Effector memory CD4-positive, alpha-beta T cell (primary cell): ENCODE measurements around the gene CHST11.

Experiments
- DNase-seq, 3 donors: peaks; one replicate each; pipeline ENCODE4 v3.0.0-alpha.2; 2020
- H3K27ac ChIP-seq: 2 replicates; pipeline ENCODE4 v1.7.0; 2013; ENCODE audit warnings: mild to moderate bottlenecking, low read length, moderate library complexity; ENCODE audit not compliant: insufficient read depth, poor library complexity, severe bottlenecking
- H3K27me3 ChIP-seq: replicated peaks from 2 replicates; pipeline ENCODE4 v1.7.0; 2013; ENCODE audit warnings: mild to moderate bottlenecking, low read length; ENCODE audit not compliant: insufficient read depth, control insufficient read depth, poor library complexity, severe bottlenecking
- H3K36me3 ChIP-seq: 2 replicates; pipeline ENCODE4 v1.7.0; 2013; ENCODE audit warnings: mild to moderate bottlenecking, low read length, moderate library complexity; ENCODE audit not compliant: control insufficient read depth, insufficient read depth
- H3K4me1 ChIP-seq: 2 replicates; pipeline ENCODE4 v1.7.0; 2013; ENCODE audit warnings: low read length, mild to moderate bottlenecking; ENCODE audit not compliant: control insufficient read depth, insufficient read depth, poor library complexity, severe bottlenecking
- H3K4me3 ChIP-seq: 2 replicates; pipeline ENCODE4 v1.7.0; 2013; ENCODE audit warnings: low read length, low read depth, mild to moderate bottlenecking; ENCODE audit not compliant: insufficient read depth, poor library complexity, severe bottlenecking
- H3K9me3 ChIP-seq: 2 replicates; pipeline ENCODE4 v1.7.0; 2013; ENCODE audit warnings: mild to moderate bottlenecking, low read length, moderate library complexity; ENCODE audit not compliant: control insufficient read depth
- total RNA-seq, 3 donors: gene quantifications; one replicate each; lab custom pipeline; 2026; lab: John Stamatoyannopoulos, UW

The CHST11 gene
- total RNA-seq, result 94.5 to 113 (median 112) reads per million in 3 donors

DNA sequence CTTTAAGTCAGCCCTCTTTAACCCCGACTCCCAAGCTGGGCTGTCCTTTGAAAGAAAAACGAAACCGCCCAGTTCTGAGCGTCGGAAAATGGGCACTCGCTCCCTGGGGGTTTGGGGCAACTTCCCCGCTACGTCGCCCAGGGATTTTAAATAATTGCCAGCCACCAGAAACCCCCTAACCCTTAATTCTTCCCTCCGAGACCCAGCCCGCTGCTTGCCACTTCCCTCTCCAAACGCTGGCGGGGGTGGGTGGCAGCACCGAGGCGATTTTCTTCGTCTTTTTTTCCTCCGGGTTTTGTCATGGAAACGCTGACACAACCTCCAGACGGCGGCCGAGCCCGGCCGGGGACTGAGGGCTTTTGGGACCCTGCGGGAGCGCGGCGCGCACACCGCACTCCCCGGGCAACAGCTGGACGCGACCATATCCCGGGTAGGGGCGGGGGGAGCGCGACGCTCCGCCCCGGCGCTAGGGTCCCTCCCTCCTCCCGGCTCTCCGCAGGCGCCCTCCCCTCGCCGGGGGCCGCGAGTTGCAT lies at the start of gene CHST11:
CHST11 (plus strand) TSS at position 532 of the 533 bp plus-strand sequence.
- Histone ChIP-seq H3K27ac (peak within 1 kb of the TSS; percentile 88), H3K4me1 (peaks cover 24% of the 10 kb centered on the region), H3K36me3 (no peaks in the 10 kb centered on the region), H3K9me3 (no peaks in the 10 kb centered on the region), H3K27me3 (no peaks in the 10 kb centered on the region), H3K4me3 (peak within 1 kb of the TSS; percentile 100)
- DNase-seq, result peak; percentile 59 to 64 (median 63)

DNA sequence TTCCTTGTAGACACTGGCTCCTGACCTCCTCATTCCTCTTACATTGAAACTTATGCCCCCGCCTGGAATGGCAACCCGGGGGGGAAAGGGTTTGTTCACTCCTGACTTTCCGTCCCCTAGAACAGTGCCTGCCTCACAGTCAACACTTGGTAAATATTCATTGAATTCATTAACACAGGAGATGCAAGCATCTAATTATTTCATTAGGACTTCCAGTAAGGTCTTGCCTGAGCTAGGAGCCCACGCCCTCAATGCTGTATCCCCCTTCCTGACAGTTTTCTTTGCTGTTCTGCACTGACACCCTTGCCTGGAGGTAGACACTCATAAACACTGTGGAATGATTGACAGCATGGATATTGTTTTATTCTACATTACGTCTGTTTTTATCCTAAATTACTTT lies 49.3 kb upstream of the CHST11 start:
- no peaks in the 10 kb centered on the region for H3K9me3 ChIP-seq
- H3K4me3 ChIP-seq, result no peak overlapping the region
- no peaks in the 10 kb centered on the region for H3K4me1 ChIP-seq
- no peak for DNase-seq
- H3K27me3 ChIP-seq, result no peaks in the 10 kb centered on the region
- H3K36me3 ChIP-seq, result no peaks in the 10 kb centered on the region
- H3K27ac ChIP-seq, result no peak overlapping the region

DNA sequence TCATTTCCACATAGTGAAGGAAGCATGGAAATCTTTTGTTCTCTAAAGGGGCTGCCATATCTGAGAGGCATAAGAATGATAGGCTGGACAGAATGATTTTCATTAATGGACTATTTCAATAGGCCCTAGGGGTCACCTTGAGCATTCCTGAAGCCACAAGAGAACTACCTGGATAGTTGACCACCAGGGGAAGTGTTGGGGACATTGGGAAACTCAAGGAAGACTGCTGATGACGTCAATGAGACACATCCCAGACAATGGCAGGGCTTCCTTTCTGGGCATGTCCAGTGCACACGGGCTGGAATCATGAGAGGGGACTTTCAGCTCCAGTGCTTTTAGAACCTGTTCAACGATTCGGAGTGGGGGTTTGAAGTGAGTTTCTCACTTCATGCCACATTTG lies 48.8 kb upstream of the CHST11 start:
- no peak for DNase-seq
- H3K27ac ChIP-seq, result no peak overlapping the region
- no peaks in the 10 kb centered on the region for H3K4me1 ChIP-seq
- no peaks in the 10 kb centered on the region for H3K36me3 ChIP-seq
- no peaks in the 10 kb centered on the region for H3K27me3 ChIP-seq
- H3K4me3 ChIP-seq, result no peak overlapping the region
- no peaks in the 10 kb centered on the region for H3K9me3 ChIP-seq

- no peak for DNase-seq
- H3K27ac ChIP-seq, result no peak overlapping the region
Observed at GRCh38 chr12:104410326-104410725, 46.4 kb upstream of the CHST11 start.

GRCh38 chr12:104410786-104411185 lies 46.0 kb upstream of the CHST11 start:
- no peaks in the 10 kb centered on the region for H3K4me1 ChIP-seq
- no peaks in the 10 kb centered on the region for H3K36me3 ChIP-seq
- H3K9me3 ChIP-seq, result no peaks in the 10 kb centered on the region
- no peak overlapping the region for H3K27ac ChIP-seq
- no peaks in the 10 kb centered on the region for H3K27me3 ChIP-seq
- H3K4me3 ChIP-seq, result no peak overlapping the region
- DNase-seq, result no peak

More at GRCh38 chr12:104410326-104410725, 46.4 kb upstream of the CHST11 start:
- H3K36me3 ChIP-seq, result no peaks in the 10 kb centered on the region
- no peaks in the 10 kb centered on the region for H3K4me1 ChIP-seq
- no peaks in the 10 kb centered on the region for H3K9me3 ChIP-seq
- no peaks in the 10 kb centered on the region for H3K27me3 ChIP-seq
- no peak overlapping the region for H3K4me3 ChIP-seq

DNA sequence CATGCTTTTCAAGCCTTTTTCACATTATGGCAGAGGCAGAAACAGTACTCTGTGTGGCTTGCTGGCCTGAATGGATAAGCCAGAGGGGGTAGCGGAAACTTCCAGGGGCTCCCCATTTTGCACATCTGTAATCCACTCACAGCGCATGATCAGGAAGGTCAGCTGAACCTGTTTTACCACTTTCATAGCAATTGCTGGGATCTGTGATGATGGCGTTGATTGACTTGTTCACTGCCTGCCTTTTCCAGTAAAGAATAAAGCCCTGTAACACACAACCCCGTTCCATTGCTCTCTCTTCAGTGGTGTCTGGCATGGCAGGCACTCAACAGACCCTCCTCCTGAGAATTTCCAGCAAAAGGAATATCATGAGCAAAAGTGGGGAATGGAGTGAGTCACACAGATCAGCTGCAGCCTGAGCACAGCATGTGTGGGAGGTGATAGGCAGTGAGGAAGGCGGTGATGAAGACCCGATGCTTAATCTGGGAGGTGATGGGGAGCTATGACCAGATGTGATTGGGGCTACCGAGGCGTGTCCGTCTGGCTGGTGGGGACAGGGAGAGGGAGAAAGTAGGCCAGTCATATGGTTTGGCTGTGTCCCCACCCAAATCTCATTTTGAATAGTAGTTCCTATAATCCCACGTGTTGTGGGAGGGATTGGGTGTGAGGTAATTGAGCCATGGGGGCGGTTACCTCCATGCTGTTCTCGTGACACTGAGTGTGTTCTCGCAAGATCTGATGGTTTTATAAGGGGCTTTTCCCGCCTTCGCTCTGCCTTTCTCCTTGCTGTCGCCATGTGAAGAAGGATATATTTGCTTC lies 44.7 kb upstream of the CHST11 start:
- Histone ChIP-seq H3K27ac (no peak overlapping the region), H3K36me3 (no peaks in the 10 kb centered on the region), H3K9me3 (no peaks in the 10 kb centered on the region), H3K4me1 (no peaks in the 10 kb centered on the region), H3K4me3 (no peak overlapping the region), H3K27me3 (no peaks in the 10 kb centered on the region)
- no peak for DNase-seq

DNA sequence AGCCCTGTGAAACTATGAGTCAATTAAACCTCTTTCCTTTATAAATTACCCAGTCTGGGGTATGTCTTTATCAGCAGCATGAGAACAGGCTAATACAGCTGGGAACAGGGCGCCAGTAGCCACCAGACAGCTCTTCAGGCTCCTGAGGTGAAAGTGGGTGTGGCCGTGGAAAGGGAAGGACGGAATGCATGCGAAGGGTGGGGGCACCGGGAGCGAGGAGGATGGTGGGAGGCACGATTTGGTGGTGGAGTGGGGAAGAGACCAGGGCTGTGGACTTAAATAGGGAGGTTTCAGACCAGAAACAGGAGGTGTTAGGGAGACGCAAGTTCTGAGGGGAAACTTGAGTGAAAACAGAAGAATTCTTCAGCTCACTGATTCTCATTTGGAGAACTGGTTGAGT lies 44.1 kb upstream of the CHST11 start:
- Histone ChIP-seq H3K4me1 (no peaks in the 10 kb centered on the region), H3K36me3 (no peaks in the 10 kb centered on the region), H3K27me3 (no peaks in the 10 kb centered on the region), H3K27ac (no peak overlapping the region), H3K9me3 (no peaks in the 10 kb centered on the region), H3K4me3 (no peak overlapping the region)
- DNase-seq, result no peak

DNA sequence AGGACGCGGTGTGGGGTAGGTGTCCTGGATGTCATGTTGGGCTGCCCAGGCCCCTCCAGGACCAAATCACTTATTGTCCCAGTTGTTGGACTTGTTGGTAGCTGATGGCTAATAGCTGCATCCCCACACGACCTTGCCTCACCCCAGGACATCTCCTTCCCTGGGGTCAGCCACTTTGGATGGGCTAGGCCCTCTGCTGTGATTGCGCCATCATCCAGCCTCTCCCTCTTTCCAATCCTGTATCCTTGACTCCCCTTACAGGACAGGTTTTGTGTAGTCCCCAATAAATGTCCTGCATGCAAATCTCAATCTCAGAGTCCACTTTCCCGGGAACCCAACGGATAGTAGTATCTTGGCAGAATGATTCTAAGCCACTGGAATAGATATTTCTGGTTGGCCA lies 43.4 kb upstream of the CHST11 start:
- Histone ChIP-seq H3K4me3 (no peak overlapping the region), H3K36me3 (no peaks in the 10 kb centered on the region), H3K27ac (no peak overlapping the region), H3K4me1 (no peaks in the 10 kb centered on the region), H3K9me3 (no peaks in the 10 kb centered on the region), H3K27me3 (no peaks in the 10 kb centered on the region)
- DNase-seq, result no peak

DNA sequence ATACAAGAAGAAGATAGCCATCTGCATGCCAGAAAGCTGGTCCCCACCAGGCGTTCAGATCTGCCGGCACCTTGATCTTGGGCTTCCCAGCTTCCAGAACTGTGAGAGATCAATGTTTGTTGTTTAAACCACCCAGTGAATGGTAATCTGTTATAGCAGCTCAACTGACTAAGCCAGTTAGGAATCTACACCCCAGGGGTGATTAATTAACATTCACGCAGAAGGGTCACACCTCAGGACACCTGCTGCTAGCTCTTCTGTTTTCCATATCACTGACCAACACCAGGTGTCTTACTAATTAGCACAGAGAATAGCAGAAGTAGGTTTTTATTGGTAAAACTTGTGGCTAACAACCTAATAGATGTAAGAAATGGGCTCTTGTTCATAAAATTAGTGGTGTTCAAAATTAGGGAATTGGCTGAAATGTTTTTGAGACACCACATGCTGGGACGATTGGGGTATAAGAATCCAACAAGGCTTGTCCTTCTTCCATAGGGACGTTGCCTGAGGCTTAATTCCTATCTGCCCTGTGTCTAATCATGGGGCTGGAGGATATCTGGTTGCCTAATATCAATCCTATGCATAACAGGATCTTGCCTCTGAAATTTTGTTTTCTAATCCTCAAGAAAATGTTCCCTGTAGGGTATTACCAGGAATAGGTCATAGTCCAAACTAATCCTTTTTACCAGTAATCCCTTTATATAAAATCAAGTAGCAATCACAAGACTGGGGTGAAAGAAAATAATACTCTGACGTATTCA lies 42.0 kb upstream of the CHST11 start:
- Histone ChIP-seq H3K9me3 (no peaks in the 10 kb centered on the region), H3K36me3 (no peaks in the 10 kb centered on the region), H3K27me3 (no peaks in the 10 kb centered on the region), H3K4me1 (no peaks in the 10 kb centered on the region), H3K4me3 (no peak overlapping the region), H3K27ac (no peak overlapping the region)
- DNase-seq, result no peak
